C4-2B (cell line): ENCODE data around the gene CDC73.

Experiments used
- CTCF ChIP-seq: fragments of 450-650 bp; conservative IDR thresholded peaks from 2 replicates; pipeline ENCODE4 v1.5.1; 2017; ENCODE audit warnings: mild to moderate bottlenecking
- ZFX ChIP-seq: fragments of 450-650 bp; IDR thresholded peaks from 2 replicates; pipeline ENCODE4 v1.6.1; 2017

- no peak for TF ChIP-seq CTCF
- TF ChIP-seq ZFX: no peak
Measured at GRCh38 chr1:193260896-193261295, 139.1 kb downstream of the CDC73 start.
